ENCODE data around the gene COBL.
"Not testable (repeated sequence)": the region's sequence is repeated elsewhere in the genome, so short reads cannot be mapped to it uniquely, and the experiment has no call there.

Gene COBL

DNA sequence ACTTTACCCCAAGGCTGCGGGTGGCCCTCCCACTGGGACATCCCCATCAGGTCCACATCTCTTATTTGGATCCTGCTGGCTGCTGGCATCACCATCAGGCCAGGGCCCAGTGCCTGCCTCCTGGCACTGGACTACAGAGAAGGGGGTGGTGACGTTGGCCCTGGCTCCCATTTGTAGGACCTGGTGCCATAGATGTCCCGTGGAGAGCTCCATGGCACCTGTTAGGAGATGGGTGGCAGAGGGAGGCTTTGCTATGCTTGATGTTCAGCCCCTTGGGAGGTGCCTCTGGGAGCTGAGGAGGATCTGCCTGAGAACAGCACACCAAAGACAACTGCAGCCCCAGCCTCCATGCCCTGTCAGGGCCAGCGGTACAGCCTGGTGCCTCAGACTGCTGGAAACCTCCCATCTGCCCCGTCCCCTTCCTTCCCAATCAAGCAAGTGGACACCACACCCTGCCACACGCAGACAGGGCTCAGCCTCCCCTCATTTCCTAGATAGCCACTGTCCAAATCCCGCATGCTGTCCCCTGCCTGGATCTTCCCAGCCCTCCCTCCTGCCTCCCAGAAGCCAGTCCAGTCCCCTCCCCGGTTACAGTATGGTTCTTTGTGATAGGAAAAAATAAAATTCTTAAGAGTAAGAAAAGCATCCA is 303.9 kb downstream of the COBL start:
- FAIRE-seq = peak; percentile 63

DNA sequence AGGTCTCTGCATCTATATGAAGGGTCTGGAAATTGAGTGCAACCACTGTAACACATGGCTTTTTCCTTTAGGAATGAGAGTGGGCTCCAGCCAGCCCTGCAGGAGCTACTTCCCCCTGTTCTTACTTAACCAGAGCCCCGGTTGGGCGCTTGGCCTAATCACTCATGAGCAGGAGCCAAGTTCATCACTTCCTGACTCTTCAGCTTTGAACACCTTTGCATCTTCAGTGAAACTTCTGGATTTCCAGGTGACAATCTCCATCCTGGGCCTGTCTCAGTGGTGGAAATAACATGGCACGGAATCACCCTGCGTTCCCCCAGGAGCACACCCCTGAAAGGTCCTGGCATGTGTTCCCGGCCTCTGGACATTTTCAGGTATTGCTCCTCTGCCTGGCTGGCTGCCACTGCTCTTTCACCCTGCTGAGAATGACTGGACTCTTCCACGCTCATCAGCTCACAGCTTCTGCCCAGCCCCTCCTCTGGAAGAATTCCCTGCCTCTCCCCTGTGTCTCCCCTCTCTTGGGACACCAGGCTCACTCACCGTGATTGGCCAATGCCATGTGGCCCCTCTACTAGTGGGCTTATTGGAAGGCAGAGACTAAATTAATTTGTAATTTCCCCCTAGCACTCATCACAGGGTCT is 304.8 kb downstream of the COBL start:
- FAIRE-seq (no peak), DNase-seq (ENCODE audit: low spot score) (no peak)

More for the DNA sequence above, 303.9 kb downstream of the COBL start:
- no peak for DNase-seq (ENCODE audit: low spot score)

DNA sequence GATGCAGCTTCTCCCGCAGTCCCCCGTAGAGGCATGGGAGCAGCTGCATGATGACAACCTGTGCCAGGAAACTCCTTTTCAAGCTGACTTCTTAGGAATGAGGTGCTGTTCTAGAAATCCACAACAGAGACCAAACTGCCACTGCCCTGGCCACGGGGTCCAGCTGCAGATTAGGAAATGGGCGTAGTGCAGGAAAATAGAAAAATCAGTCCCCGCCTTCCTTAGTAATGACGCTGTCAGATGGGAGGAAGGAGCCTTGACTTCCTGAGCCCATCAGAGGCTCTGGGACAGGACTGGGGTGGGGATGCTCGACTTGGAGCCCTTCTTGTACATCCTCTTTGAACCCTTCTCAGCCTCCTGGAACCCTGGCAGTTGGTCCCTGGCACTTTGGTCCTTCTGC is 306.1 kb downstream of the COBL start:
- DNase-seq (ENCODE audit: low spot score) (no peak), FAIRE-seq (no peak)

DNA sequence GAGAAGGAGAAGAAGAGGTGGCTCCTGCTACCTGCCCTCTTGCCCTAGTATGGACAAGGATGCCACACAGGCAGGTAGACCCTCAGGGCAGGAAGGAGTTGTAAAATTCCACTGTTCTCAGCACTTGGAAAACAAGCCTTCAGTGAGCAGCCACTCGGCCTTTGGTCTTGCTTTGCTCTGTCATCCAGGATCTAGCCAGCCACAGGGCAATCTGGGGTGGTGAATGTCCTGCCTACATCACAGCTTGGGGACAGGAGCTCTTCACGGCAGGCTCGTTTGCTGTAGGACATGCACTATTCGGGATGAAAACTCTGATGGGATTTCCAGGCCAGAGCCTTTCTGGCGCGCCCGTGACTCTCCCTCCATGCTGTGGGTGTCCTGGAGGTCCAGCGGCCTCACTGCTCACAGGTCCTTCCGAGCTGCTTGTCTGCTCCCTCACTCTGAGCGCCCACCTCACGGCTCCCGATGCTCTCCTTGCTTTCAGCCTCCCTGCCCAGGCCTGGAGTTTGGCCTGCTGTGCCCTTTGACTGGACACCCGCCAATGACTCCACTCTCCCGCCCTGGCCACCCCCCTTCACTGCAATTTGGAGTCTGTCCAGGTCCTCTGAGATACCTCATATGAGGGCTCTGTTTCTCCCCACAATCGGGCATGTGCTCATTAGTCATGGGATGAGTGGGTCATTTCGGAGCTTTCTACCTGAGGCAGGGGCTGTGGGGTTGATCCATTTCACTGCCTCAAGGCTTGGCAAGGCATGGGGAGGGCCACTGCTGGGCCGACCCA is 306.7 kb downstream of the COBL start:
- DNase-seq (ENCODE audit: low spot score) (peak; percentile 71), FAIRE-seq (peak; percentile 93)

DNA sequence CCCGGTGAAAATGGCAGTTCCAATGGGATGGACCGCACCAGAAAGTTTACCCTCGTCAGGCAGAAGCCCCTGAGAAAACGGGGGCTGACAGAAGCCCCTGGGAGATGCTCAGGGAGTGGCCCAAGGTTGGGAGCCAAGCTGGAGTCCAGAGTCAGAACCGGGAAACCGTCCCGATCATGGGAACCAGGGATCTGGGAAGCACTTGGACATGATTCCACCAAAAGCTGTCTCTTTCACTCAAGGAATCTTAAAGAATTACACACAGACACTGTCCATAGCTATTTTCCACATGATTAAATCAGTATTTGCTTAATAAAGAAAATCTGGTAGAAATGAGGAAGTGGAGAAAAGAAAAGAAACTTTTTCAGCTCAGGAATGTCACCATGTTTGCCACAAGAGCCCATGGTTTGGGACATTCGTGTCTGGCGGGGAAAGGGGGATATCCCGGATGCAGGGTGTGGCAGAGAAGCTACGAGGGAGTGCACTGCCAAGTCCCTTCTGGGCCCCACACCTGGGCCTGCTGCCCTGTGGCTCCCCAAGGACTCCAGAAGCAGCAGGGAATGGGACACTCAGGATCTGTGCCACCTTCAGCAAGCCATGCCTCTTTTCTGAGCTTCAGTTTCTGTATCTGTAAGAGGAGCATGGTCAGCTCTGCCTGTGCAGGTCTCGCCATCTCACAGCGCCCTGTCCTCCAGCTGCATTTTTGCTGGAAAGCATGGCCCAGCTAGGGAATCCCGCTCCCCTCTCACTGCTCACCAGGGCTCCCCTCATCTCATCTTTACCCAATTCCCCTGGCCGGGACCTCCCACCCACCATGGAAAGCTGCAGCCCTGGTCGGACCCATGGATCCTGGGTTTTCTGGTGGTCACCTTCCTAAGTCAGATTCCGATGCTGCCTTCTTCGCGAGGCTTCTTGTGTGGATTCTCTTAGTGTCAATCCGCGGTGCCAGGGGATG is 308.8 kb downstream of the COBL start:
- FAIRE-seq = no peak
- no peak for DNase-seq (ENCODE audit: low spot score)

DNA sequence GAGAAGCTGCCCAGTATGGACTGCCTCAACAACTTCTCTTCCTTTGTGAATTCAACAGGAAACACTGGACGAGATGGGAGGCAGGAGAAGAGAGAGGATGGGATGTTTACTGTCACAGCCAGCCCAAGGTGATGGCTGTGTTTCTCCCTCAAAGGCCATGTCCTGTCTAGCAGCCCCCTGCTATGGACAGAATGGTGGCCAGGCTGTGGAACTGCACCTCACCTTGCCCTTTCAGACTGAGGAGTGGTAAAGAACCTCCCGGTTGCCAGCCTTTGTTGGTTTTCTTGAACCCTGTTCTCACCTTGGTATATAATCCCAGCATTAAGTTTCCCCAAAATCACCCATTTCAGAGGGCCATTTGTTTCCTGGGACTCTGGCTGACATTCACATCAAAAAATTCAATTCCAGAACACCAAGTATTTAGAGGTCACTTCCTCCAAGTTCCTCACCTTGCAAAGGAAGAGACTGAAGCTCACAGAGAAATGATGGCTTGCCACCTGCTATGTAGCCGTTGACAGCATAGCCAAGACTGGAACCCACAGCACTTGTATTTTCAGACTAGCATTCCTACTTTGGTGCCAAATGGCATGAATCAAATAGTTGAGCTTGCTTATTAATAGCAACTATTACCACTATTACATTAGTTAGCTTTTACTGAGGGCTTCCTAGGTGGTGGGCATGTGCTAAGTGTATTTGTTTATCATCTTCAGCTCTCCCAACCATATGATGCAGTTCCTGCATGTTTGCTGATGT is 309.9 kb downstream of the COBL start:
- DNase-seq (ENCODE audit: low spot score) (no peak), FAIRE-seq (no peak)

DNA sequence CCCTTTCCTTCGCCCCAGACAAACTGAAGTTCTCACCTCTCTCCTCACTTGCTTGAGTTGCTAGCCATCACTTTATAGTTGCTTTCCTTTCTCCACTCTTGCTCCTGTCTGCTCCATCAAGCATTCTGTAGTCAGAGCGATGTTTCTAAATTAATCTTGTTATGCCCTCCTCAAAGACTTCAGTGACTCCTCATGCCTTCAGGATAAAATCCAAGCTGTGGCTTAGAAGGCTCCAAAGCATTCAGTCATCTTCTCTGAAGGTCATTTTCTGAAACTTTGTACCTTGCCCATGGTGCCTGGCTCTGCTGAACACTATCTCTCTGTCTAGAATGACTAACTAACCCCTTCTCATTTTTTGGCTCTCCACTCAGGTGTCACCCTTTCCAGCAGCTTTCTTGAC is 311.5 kb downstream of the COBL start:
- DNase-seq (ENCODE audit: low spot score) = no peak
- no peak for FAIRE-seq

GRCh38 chr7:51000956-51001355 is 315.7 kb downstream of the COBL start:
- no peak for FAIRE-seq
- DNase-seq (ENCODE audit: low spot score) = no peak

GRCh38 chr7:50994753-50995319 is 321.8 kb downstream of the COBL start:
- FAIRE-seq (no peak), DNase-seq (ENCODE audit: low spot score) (no peak)

GRCh38 chr7:50990214-50990613 is 326.4 kb downstream of the COBL start:
- not testable (repeated sequence) for FAIRE-seq; DNase-seq (ENCODE audit: low spot score)

DNA sequence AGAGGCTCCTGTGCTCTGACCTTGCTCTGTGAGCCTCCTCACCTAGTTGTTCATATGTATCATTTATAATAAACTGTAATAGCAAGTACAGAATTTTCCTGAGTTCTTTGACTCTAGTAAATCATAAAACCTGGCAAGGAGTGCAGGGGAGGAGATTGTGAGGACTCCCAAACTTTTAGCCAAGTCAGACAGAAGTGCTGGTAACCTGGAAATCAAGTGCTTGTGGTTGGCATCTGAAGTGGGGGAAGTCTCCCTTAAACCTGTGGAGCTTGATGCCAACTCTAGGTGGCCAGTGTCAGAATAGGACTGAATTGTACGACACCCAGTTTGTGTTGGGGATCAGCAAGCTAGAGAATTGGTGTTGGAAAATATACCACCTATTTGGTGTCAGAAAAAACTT is 327.6 kb downstream of the COBL start:
- FAIRE-seq = no peak

GRCh38 chr7:50988465-50988864 is 328.1 kb downstream of the COBL start:
- DNase-seq (ENCODE audit: low spot score) (no peak), FAIRE-seq (no peak)

More for the DNA sequence above, 327.6 kb downstream of the COBL start:
- no peak for DNase-seq (ENCODE audit: low spot score)

GRCh38 chr7:50985096-50985495 is 331.5 kb downstream of the COBL start:
- FAIRE-seq = no peak
- DNase-seq (ENCODE audit: low spot score) = no peak

GRCh38 chr7:50983850-50984249 is 332.8 kb downstream of the COBL start:
- FAIRE-seq = no peak

GRCh38 chr7:50982626-50983025 is 334.0 kb downstream of the COBL start:
- FAIRE-seq = peak; percentile 5
- no peak for DNase-seq (ENCODE audit: low spot score)

More at GRCh38 chr7:50983850-50984249, 332.8 kb downstream of the COBL start:
- no peak for DNase-seq (ENCODE audit: low spot score)

- FAIRE-seq = peak; percentile 13
- DNase-seq (ENCODE audit: low spot score) = no peak
Measured at GRCh38 chr7:50981743-50982142, 334.9 kb downstream of the COBL start.

DNA sequence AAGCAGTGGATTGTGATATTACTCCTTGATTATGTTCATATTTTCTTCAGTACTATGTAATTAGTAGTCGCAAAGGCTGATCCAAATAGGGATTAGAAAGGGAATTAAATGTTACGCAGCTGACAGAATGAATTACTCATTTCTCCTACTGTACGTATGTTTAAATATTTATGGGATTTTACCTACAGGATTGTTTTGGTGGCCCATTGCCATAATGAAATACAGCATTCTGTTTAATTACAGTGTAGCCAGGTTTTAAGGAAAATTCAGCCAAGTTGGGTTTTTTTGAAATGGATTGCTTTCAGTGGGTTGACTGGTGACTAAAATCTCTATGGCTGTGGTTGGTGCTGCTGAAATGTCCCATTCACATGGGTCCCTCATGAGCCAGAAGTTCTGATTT is 336.2 kb downstream of the COBL start:
- FAIRE-seq (peak; percentile 80), DNase-seq (ENCODE audit: low spot score) (no peak)

DNA sequence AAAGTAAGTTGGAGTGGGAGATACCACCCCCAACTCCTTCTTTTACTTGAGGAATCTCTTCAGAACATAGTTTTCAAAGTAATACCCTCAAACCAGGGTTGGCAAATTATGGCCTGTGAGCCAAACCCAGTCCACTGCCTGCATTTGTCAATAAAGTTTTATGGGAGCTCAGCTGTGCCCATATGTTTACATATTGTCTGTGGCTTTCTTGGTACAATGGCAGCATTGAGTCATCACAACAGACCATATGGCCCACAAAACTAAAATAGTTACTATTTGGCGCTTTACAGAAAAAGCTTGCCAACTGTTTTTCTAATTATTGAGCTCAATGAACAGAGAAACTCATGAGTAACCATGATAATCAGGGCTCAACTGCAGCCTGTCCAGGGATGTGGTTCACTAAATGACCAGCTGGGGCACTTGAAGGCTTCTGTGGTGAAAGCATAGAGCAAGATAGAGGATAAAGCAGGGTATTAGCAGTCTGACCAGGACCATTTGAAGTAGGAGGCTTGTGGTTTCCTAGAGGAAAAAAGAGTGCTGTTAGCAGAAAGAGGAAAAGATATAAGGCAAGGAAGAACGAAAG is 337.9 kb downstream of the COBL start:
- DNase-seq (ENCODE audit: low spot score) (peak; percentile 64), FAIRE-seq (no peak)

DNA sequence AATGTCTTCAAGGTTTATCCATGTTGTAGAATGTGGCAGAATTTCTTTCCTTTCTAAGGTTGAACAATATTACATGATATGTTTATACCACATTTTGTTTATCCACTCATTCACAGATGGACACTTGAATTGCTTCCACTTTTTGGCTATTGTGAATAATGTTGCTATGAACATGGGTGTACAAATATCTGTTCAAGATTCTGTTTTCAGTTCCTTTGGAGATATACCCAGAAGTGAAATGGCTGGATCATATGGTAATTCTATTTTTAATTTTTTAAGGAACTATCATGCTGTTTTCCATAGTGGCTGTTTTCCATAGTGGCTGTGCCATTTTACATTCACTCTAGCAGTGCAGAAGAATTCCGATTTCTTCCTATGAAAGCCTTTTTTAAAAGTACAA is 339.2 kb downstream of the COBL start:
- FAIRE-seq (no peak), DNase-seq (ENCODE audit: low spot score) (no peak)

DNA sequence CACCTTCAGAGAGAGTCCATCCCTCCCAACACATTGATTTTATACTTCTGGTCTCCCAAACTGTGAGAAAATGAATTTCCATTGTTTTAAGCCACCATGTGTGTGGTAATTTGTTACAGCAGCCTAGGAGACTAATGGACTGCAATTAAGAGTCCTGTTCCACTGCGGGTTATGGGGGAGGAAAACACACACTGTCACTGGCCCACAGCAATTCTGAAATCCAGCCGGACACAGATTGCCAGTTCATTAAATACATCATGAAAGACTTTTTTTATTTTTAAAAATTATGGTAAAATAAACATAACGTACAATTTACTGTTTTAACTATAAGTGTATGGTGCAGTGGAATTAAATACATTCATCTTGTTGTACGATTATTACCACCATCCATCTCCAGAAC is 340.5 kb downstream of the COBL start:
- no peak for FAIRE-seq

More for the DNA sequence above, 340.5 kb downstream of the COBL start:
- no peak for DNase-seq (ENCODE audit: low spot score)
